Stimulated activated CD8-positive, alpha-beta memory T cell treated with anti-CD3 and anti-CD28 coated beads, Interleukin-2, amount 100 ng/mL, for 48 hours (primary cell): Measurements from ENCODE around the gene DENND10.
"Not testable (repeated sequence)": the region's sequence is repeated elsewhere in the genome, so short reads cannot be mapped to it uniquely, and the experiment has no call there.

Source experiments
- DNase-seq, 2 donors: peaks; one replicate each; pipeline ENCODE4 v3.0.0-alpha.2; 2020; ENCODE audit warnings: low read depth in 2 of 2

DENND10 gene

GRCh38 chr10:119132521-119133345 is 28.8 kb downstream of the DENND10 start:
- no peak for DNase-seq

- peak in 1 of 2 donors; percentile 61 for DNase-seq
Observed at GRCh38 chr10:119133949-119134348, 30.0 kb downstream of the DENND10 start.

DNA sequence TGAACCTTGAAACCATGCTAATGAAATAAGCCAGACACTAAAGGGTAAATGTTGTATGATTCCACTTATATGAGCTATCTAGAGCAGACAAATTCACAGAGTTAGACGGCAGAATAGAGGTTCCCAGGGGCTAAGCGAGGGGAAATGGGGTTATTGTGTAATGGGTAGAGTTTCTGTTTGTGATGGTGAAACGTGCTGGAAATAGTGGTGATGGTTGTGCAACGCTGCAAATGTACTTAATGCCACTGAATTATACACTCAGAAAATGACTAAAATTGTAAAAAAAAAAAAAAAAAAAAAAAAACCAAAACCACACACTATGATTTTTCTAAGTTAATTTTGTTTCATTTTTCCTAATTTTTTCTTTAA is 31.6 kb downstream of the DENND10 start:
- no peak for DNase-seq

DNA sequence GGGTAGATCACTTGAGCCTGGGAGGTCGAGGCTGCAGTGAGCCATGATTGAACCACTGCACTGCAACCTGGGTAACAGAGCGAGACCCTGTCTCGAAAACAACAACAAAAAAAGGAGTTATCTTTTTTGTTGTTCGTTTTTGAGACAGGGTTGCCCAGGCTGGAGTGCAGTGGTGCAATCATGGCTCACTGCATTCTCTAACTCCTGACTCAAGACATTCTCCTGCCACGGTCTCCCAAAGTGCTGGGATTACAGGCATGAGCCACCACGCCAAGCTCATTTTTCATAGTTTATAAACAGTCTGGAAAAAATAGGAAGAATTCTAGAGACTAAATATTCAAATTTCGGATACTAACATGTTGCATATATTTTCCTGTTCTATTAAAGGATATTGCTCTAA is 32.2 kb downstream of the DENND10 start:
- DNase-seq = no peak

- DNase-seq = not testable (repeated sequence)
Observed at GRCh38 chr10:119137878-119138277, 34.0 kb downstream of the DENND10 start.

DNA sequence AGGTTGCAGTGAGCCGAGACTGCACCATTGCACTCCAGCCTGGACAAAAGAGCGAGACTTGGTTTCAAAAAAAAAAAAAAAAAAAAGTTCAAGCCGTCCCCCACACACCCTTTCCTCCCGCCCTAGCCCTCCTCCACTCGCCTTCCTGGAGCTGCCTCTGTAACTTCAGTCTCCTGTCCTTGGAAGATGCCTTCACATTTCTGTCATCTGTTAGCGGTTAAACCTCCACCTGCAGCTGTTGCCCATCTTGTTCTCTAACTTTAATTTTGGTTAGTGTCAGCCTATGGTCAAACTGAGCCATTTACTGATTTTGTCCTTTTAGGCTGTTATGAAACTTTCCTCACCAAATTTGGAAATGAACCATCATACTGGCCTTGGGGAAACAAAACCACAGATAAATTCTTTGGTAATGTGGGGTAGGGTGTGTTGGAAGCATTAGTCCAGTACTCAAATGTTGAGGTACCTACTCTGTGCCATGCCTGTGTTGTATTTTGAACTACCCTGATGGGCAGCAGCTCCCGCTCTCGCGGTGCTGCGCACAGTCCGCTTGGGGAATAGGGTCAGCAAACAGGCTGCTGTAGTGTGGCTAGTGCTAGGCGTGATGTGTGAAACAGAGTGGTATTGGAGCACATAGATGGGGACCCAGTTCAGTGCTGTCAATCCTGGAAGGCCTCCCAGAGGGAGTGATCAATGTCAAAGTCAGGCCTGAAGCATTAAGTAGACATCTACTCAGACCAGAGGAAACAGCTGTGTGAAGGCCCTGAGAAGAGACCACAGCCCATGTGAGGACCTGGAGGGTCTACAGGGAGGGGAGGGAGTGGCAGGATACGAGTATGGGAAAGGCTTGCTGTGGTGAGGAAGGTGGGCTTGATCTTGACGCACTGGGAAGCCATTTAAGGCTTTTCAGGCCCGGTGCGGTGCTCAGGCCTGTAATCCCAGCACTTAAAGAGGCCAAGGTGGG is 34.7 kb downstream of the DENND10 start:
- DNase-seq = no peak

- DNase-seq = peak in 1 of 2 donors; percentile 34
Observed at GRCh38 chr10:119139464-119140067, 35.7 kb downstream of the DENND10 start.

DNA sequence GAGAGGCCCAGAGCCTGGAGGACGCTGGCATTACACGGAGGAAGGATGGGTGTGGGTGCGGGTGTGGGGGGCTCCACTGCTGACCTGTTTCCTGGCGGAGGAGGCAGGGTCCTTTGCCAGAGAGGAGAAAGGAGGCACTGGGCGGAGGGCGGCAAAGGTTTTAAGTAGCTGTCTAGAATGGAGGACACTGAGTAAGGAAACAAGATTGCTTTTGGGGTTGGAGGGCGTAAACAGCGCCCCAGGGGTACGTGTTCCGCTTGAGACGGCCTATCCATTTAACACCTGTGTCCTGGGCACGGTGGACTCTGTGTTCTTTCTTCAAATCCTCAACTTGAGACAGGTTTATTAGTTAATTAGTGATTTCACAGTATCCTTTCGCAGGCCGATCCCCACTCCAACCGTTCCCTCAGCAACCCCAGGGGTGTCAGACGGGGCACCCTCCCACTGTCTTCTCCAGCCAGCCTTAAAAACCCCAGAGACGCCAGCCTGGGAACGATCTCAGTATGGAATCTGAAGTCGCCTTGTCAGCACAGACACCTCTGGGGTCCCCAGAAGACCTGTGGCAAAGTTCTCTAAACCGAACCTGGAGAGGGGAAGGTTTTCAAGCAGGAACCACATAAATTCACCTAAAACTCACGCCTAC is 36.8 kb downstream of the DENND10 start:
- no peak for DNase-seq

DNA sequence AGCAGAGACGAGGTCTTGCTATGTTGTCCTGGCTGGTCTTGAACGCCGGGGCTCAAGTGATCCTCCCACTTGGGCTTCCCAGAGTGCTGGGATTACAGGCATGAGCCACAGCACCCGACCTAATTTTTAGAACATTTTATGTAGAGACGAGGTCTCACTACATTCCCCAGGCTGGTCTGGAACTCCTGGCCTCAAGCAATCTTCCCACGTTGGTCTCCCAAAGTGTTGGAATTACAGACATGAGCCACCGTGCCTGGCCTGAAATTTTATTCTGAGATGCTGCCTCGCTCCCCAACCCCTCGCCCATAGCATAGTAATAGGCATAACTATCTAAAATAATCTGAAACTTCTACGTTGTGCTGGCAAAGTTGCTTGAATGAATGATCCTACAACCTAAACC is 39.7 kb downstream of the DENND10 start:
- no peak for DNase-seq

DNA sequence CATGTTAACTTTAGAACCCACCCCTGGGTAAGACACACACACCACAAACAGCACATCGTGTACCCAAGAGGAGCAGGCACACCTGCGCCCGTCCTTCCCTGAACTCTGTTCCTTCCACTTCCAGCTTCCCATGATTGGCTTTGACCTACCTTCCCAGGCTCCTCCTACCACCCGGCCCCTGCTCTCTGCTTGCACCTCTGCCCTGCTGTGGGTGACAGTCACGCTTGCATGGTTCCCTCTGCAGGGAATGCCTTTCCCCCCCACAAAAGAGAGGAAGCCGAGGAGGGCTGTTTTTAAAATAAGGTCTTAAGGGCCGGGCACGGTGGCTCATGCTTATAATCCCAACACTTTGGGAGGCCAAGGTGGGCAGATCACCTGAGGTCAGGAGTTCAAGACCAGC is 45.2 kb downstream of the DENND10 start:
- no peak for DNase-seq

GRCh38 chr10:119149729-119150128 is 45.8 kb downstream of the DENND10 start:
- DNase-seq = no peak

DNA sequence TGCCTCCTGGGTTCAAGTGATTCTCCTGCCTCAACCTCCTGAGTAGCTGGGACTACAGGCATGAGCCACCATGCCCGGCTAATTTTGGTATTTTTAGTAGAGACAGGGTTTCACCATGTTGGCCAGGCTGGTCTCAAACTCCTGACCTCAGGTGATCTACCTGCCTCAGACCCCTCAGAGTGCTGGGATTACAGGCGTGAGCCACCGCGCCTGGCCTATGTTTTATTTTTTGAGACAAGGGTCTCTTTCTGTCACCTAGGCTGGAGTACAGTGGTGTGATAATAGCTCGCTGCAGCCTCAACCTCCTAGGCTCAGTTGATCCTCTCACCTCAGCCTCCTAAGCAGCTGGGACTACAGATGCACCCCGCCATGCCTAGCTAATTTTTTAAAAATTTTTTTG is 47.7 kb downstream of the DENND10 start:
- DNase-seq = not testable (repeated sequence)

DNA sequence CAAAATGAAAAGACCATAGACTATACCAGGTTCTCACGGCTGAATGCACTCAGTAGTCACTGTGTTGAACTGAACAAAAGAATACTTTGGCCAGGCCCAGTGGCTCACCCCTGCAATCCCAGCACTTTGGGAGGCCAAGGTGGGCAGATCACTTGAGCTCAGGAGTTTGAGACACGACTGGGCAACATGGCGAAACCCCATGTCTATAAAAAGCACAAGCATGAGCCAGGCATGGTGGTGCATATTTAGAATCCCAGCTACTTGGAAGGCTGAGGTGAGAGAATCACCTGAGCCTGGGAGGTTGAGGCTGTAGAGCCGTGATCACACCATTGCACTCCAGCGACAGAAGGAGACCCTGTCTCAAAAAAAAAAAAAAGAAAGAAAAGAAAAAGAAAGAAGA is 49.1 kb downstream of the DENND10 start:
- no peak for DNase-seq

- DNase-seq = no peak
Observed at GRCh38 chr10:119153661-119154060, 49.7 kb downstream of the DENND10 start.

DNA sequence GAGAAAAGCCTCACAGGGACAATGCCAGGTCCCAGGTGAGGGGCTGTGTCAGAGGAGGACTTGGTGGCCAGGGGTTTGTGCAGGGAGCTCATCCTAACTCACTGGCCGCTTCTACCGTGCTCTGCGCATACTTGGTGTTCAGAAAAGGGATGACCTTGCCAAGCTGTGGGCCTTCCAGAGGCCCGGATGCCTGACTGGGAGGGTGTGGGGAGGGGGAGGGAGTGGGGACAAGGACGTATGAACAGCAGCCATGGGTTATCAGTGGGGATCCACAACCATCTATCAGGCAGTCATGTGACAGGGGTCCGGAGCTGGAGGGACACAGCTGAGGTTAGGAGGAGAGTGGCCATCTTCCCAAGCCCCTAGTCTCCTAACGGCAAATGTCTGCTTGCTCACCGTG is 55.4 kb downstream of the DENND10 start:
- DNase-seq = no peak

DNA sequence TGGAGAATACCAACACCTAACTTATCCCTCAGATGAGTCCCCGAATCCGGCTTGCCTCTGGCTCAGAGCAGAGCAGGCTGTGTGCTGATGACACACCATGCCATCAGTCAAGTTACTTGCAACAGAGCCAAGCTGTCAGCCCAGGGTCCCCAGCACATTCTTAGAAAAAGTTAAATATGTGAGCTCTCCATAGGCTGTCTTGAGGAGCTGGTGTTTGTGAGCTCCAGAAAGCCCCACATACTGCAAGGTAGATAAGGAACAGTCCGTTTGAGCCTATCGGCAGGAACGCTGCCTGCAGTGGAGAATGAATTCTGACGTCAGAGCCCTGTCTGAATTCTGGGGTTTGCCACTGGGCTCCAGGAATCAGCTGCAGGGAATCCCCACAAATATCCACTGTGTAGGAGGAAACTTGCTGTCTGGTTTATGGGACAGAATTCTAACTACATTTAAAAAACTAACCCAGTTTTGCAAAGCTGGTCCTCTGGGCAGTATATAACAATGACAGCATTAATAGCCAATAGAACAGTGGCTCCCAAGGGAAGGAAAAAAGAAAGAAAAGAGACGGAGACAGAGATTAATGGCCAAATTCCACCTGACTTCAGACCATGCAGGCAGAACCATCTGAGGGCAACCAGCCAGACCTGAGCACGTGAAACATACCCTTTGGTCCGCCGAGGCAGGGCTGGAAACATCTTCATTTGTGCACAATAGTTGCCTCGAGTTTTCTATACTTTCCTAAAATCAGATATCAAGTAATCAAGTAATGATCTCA is 58.0 kb downstream of the DENND10 start:
- DNase-seq = no peak

DNA sequence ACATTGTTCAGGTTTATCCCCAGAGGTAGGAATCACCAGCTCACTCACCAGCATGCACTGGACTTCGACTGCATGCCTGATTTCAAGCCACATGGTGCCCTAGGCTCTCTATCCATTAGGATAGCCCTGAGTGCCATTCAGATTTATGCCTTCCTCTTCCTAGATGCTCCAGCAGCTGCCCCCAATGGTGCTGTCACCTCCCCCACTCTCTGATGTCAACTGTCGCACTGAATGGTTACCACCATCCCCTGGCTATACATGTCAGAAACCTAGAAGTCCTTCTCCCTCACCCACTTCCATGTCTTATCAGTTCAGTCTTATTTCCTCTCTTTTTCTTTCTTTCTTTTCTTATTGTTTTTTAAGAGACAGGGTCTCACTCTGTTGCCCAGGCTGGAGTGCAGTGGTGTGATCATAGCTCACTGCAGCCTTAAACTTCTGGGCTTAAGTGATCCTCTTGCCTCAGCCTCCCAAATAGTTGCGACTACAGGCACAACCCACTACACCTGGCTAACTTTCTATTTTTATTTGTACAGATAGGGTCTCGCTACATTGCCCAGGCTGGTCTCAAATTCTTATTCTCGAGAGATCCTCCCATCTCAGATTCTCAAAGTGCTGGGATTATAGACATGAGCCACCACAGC is 58.7 kb downstream of the DENND10 start:
- DNase-seq = no peak

DNA sequence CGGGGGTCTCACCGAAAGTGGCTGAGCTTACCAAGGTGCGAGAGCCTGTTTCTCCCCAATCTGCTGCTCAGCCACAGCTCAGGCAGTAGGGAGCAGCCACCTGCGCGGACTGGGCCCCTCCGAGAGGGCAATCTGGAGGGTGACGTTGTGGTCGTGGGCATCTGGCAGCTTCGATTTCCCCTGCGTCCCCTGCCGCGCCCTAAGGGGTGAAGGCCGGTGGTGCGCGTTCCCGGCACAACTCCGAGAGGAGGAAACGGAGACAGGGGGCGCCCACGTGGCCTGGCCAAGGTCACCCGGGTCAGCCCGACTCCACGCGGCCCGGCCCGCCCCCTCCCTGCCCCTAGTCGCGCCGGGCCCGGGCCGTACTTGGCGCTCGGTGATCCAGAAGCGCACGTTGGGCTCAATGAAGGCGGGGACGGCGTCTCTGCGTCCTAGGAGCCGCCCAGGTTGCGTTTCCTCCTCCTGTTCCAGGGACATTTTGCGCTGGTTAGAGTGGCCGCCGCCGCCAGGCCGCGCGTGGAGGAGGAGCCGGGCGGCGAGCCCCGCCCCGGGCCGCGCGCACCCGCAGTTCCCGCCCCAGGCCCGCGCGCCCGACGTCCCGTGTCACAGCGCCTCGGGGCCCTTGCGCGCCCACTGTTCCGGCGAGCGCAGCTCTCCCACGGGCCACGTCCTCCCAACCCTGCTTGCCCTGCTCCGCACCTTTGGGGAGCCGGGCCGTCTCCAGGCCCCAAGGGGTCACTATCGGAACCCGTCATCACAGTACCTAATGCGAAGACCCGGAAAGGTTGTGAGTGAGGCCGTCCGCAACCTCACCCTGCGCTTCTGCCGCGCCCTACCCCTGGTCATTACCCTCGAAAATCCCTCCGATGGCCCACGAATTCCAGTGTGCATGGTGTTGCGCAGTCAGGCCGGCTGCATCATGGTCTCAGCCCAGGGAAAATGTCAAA is 61.5 kb downstream of the DENND10 start, which contains the start of gene SFXN4:
TSS of gene SFXN4 (minus strand) at position 544 of the 947 bp plus-strand sequence. CDS start at position 477, 67 bp downstream.
- DNase-seq = peak; percentile 72 to 80

DNA sequence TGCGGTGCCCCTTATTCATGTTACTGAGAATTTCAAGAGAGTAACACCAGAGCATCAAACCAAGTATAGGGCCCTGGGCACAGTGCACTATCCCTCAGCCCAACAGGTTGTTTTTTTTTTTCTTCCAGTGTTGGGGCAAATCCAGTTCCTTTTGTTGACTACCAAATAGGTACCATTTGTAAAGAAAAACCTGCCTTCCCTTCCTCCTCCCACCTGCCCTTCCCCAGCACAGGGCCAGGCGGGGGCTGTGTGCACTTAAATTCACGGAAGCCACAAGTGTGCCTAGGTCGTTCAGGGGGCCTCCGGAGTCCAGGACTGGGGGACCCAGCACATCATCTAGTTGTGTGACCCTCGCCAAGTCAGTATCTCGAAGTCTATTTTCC is 62.2 kb downstream of the DENND10 start:
- DNase-seq = no peak
